Colonic mucosa (tissue), 4 donors: ENCODE data around the gene CRHR1. TPM values are rescaled to one million over a fixed set of nuclear protein-coding genes. Genes with fewer than 3 reads are reported as not detected.

ENCODE experiments used
- DNase-seq: peaks from one replicate; pipeline ENCODE4 v3.0.0-alpha.2; 2020
- H3K27ac ChIP-seq: fragments of 200-600 bp; one replicate; pipeline ENCODE4 v1.8.0; 2021
- H3K27me3 ChIP-seq: fragments of 200-600 bp; one replicate; pipeline ENCODE4 v1.8.0; 2021
- H3K36me3 ChIP-seq: fragments of 200-600 bp; one replicate; pipeline ENCODE4 v1.8.0; 2021
- H3K4me1 ChIP-seq: fragments of 200-600 bp; one replicate; pipeline ENCODE4 v1.8.0; 2021; ENCODE audit warnings: mild to moderate bottlenecking
- H3K4me3 ChIP-seq: fragments of 200-600 bp; one replicate; pipeline ENCODE4 v1.8.0; 2021
- H3K9ac ChIP-seq, 2 donors: one replicate each; pipeline ENCODE4 v1.7.0; 2013; ENCODE audit warnings: control low read depth in 2 of 2, low read depth in 2 of 2, low read length in 2 of 2
- H3K9me3 ChIP-seq: fragments of 200-600 bp; one replicate; pipeline ENCODE4 v1.8.0; 2021
- intact Hi-C: fragments of 100-400 bp; cut with DNase I; formaldehyde crosslinking; loops from one replicate; pipeline ENCODE4 v1.14.1; 2022
- total RNA-seq, 2 donors: library from RNA; stranded (reverse); fragmentation: NEBNext Ultra II Directional in 1 of 2; extraction: Animal tissue kit (Norgen Biotek cat#: 25700) in 1 of 2; gene quantifications; one replicate each; pipeline ENCODE4 v1.2.1, GENCODE V29; 2021
- TF ChIP-seq, protein P1 (sequence below): fragments of 200-600 bp; IDR thresholded peaks from one replicate; pipeline ENCODE4 v1.8.0; 2022; ENCODE audit warnings: antibody characterized with exemption, mild to moderate bottlenecking
- donor health status: healthy.
- donor health status: DM: no; HTN: no; CAD: no.
- donor health status: DM: no; HTN: no; CAD: no.

The CRHR1 gene
- total RNA-seq, 2 donors from 2014 or later = not detected

- Histone ChIP-seq H3K4me1 (no peaks in the 10 kb centered on the region), H3K27me3 (peaks cover 7% of the 10 kb centered on the region), H3K4me3 (no peak overlapping the region), H3K9ac (no peak overlapping the region), H3K9me3 (no peaks in the 10 kb centered on the region), H3K27ac (no peak overlapping the region), H3K36me3 (no peaks in the 10 kb centered on the region)
- intact Hi-C loops = no loop called here
- TF ChIP-seq, protein P1, sequence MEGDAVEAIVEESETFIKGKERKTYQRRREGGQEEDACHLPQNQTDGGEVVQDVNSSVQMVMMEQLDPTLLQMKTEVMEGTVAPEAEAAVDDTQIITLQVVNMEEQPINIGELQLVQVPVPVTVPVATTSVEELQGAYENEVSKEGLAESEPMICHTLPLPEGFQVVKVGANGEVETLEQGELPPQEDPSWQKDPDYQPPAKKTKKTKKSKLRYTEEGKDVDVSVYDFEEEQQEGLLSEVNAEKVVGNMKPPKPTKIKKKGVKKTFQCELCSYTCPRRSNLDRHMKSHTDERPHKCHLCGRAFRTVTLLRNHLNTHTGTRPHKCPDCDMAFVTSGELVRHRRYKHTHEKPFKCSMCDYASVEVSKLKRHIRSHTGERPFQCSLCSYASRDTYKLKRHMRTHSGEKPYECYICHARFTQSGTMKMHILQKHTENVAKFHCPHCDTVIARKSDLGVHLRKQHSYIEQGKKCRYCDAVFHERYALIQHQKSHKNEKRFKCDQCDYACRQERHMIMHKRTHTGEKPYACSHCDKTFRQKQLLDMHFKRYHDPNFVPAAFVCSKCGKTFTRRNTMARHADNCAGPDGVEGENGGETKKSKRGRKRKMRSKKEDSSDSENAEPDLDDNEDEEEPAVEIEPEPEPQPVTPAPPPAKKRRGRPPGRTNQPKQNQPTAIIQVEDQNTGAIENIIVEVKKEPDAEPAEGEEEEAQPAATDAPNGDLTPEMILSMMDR = no peak
- no peak for DNase-seq
Observed at GRCh38 chr17:45777388-45777787, 6.7 kb upstream of the CRHR1 start.

- peaks cover 41% of the 10 kb centered on the region for H3K27me3 ChIP-seq
- H3K9me3 ChIP-seq = no peaks in the 10 kb centered on the region
Observed at GRCh38 chr17:45780921-45781320, 3.2 kb upstream of the CRHR1 start.

GRCh38 chr17:45782889-45783592, 1.1 kb upstream of the CRHR1 start:
- DNase-seq = no peak
- Histone ChIP-seq H3K4me1 (peaks cover 4% of the 10 kb centered on the region), H3K9ac (no peak overlapping the region), H3K9me3 (no peaks in the 10 kb centered on the region), H3K27me3 (peaks cover 48% of the 10 kb centered on the region), H3K27ac (no peak overlapping the region), H3K36me3 (no peaks in the 10 kb centered on the region), H3K4me3 (no peak overlapping the region)
- intact Hi-C loops = no loop called here
- TF ChIP-seq, protein P1 = peak; percentile 19

More at GRCh38 chr17:45780921-45781320, 3.2 kb upstream of the CRHR1 start:
- TF ChIP-seq, protein P1 = no peak
- H3K27ac ChIP-seq = no peak overlapping the region
- H3K4me1 ChIP-seq = peaks cover 4% of the 10 kb centered on the region
- intact Hi-C loops = no loop called here
- DNase-seq = no peak
- no peaks in the 10 kb centered on the region for H3K36me3 ChIP-seq
- H3K4me3 ChIP-seq = no peak overlapping the region
- no peak overlapping the region for H3K9ac ChIP-seq

GRCh38 chr17:45783593-45784292, 377 bp upstream of the CRHR1 start:
- Histone ChIP-seq H3K9me3 (no peaks in the 10 kb centered on the region), H3K4me1 (peaks cover 4% of the 10 kb centered on the region), H3K36me3 (no peaks in the 10 kb centered on the region), H3K4me3 (peak overlapping the region; percentile 28), H3K27ac (no peak overlapping the region), H3K9ac (no peak overlapping the region), H3K27me3 (peaks cover 49% of the 10 kb centered on the region)
- TF ChIP-seq, protein P1 = no peak
- intact Hi-C loops = no loop called here
- DNase-seq = no peak

DNA sequence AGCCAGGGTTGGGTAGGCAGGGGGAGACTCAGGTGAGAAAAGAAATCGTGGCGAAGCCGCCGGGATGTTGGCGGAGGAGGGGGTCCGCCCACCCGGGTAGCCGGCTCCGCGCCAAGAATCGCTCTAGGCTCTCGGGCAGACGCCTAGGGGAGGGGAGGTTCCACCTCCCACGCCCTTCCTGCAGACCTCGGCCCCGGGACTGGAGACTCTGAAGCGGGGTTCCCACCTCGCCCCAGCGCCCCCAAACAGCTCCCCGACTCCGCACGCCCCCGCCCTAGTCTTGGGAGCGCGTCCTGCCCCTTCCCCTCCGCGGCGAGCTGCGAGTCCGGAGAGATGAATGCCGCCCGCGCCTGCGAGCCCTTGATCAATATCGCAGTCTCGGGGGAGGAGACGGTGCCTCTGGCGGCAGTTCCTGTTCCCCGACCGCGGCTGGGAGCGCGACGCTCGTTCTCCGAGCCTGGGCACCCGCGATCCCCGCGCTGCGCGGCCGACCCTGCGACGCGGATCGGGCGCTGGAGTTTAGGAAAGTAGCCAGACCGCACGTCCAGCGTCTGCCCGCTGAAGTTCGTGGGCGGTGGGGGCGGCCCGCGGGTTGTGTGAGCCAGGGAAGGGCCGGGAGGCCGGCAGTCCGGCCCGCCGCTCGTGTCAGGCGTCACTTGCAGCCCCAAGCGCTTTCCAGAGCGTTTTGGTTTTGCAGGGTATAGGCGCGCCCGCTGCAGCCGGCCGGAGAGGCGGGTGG, 790 bp downstream of the CRHR1 start:
- TF ChIP-seq, protein P1 = no peak
- Histone ChIP-seq H3K4me3 (peak overlapping the region; percentile 28), H3K27me3 (peaks cover 51% of the 10 kb centered on the region), H3K4me1 (peaks cover 4% of the 10 kb centered on the region), H3K27ac (no peak overlapping the region), H3K36me3 (no peaks in the 10 kb centered on the region), H3K9me3 (no peaks in the 10 kb centered on the region), H3K9ac (peak overlapping the region in 1 of 2 donors; percentile 12)
- DNase-seq = no peak
- intact Hi-C loops = no loop called here
